WTC11 (cell line): ENCODE measurements around the gene KIF13A. TPM values are rescaled to one million over a fixed set of nuclear protein-coding genes. Genes with fewer than 3 reads are reported as not detected.
"Not testable (repeated sequence)": the region's sequence is repeated elsewhere in the genome, so short reads cannot be mapped to it uniquely, and the experiment has no call there.

Experiments
- ATAC-seq: fragments of 200-7000 bp; cut with Tn5 transposase; 2 replicates; pipeline ENCODE4 v1.10.0; 2021; ENCODE audit warnings: mild to moderate bottlenecking, moderate library complexity
- CTCF ChIA-PET: fragments of 300-600 bp; sonication (Branson Sonifier 250); formaldehyde crosslinking; loops from one replicate; lab custom pipeline; 2021; ENCODE audit warnings: antibody characterized with exemption; lab: Charles Lee
- POLR2A ChIA-PET: fragments of 350-600 bp; sonication (Branson Sonifier 250); formaldehyde crosslinking; loops from one replicate; lab custom pipeline; 2021; ENCODE audit warnings: antibody characterized with exemption; lab: Charles Lee
- DNase-seq: peaks from one replicate; pipeline ENCODE4 v3.0.0; 2021; ENCODE audit warnings: low spot score
- H3K27ac Mint-ChIP-seq: 2 replicates; pipeline ENCODE4 v1.8.0; 2021; ENCODE audit warnings: mixed read lengths
- H3K27me3 Mint-ChIP-seq: 2 replicates; pipeline ENCODE4 v1.8.0; 2021; ENCODE audit warnings: low read depth, mild to moderate bottlenecking, moderate library complexity, mixed read lengths
- H3K36me3 Mint-ChIP-seq: 2 replicates; pipeline ENCODE4 v1.8.0; 2021; ENCODE audit warnings: mixed read lengths
- H3K4me1 Mint-ChIP-seq: 2 replicates; pipeline ENCODE4 v1.8.0; 2022; ENCODE audit warnings: mixed read lengths
- H3K4me3 Mint-ChIP-seq: 2 replicates; pipeline ENCODE4 v1.8.0; 2021; ENCODE audit warnings: mild to moderate bottlenecking, moderate library complexity, mixed read lengths
- H3K9me3 Mint-ChIP-seq: 2 replicates; pipeline ENCODE4 v1.8.0; 2021; ENCODE audit warnings: mixed read lengths
- ATF1 ChIP-seq: sonication (generic); formaldehyde crosslinking; IDR thresholded peaks from 2 replicates; pipeline ENCODE4 v1.8.1; 2023; ENCODE audit warnings: mild to moderate bottlenecking, moderate library complexity, missing genetic modification reagents
- ERG ChIP-seq: fragments of 250-450 bp; sonication (Bioruptor Pico); IDR thresholded peaks from 2 replicates; pipeline ENCODE4 v1.8.0; 2021; ENCODE audit warnings: mild to moderate bottlenecking
- ESRRA ChIP-seq: sonication (generic); formaldehyde crosslinking; IDR thresholded peaks from 2 replicates; pipeline ENCODE4 v1.8.1; 2022; ENCODE audit warnings: mild to moderate bottlenecking, missing genetic modification reagents, borderline replicate concordance
- FOXP1 ChIP-seq: sonication (generic); formaldehyde crosslinking; IDR thresholded peaks from 2 replicates; pipeline ENCODE4 v1.8.0; 2022; ENCODE audit warnings: missing genetic modification reagents, mild to moderate bottlenecking, moderate library complexity, borderline replicate concordance
- MXD4 ChIP-seq: fragments of 250-450 bp; sonication (Bioruptor Pico); IDR thresholded peaks from 2 replicates; pipeline ENCODE4 v1.8.0; 2021; ENCODE audit warnings: mild to moderate bottlenecking, moderate library complexity, borderline replicate concordance
- NFATC4 ChIP-seq: fragments of 250-450 bp; sonication (Bioruptor Pico); IDR thresholded peaks from 2 replicates; pipeline ENCODE4 v1.9.0; 2021; ENCODE audit warnings: mild to moderate bottlenecking
- NFYB ChIP-seq: sonication (generic); formaldehyde crosslinking; conservative IDR thresholded peaks from 2 replicates; pipeline ENCODE4 v1.8.0; 2022; ENCODE audit warnings: low read depth, missing genetic modification reagents
- NR3C1 ChIP-seq: sonication (generic); formaldehyde crosslinking; conservative IDR thresholded peaks from 2 replicates; pipeline ENCODE4 v1.8.1; 2023; ENCODE audit warnings: low read depth, mild to moderate bottlenecking, missing genetic modification reagents
- RORB ChIP-seq: fragments of 250-450 bp; sonication (Bioruptor Pico); IDR thresholded peaks from 2 replicates; pipeline ENCODE4 v1.9.0; 2021; ENCODE audit warnings: mild to moderate bottlenecking
- SP1 ChIP-seq: sonication (generic); formaldehyde crosslinking; conservative IDR thresholded peaks from 2 replicates; pipeline ENCODE4 v1.8.1; 2022; ENCODE audit warnings: missing genetic modification reagents
- TCF7 ChIP-seq: sonication (generic); formaldehyde crosslinking; IDR thresholded peaks from 2 replicates; pipeline ENCODE4 v1.8.0; 2022; ENCODE audit warnings: mild to moderate bottlenecking, low read depth, missing genetic modification reagents, moderate library complexity
- USF1 ChIP-seq: sonication (generic); formaldehyde crosslinking; IDR thresholded peaks from 2 replicates; pipeline ENCODE4 v1.8.0; 2022; ENCODE audit warnings: mild to moderate bottlenecking, missing genetic modification reagents
- ZNF121 ChIP-seq: sonication (generic); formaldehyde crosslinking; IDR thresholded peaks from 2 replicates; pipeline ENCODE4 v1.8.0; 2023; ENCODE audit warnings: missing genetic modification reagents
- ZNF425 ChIP-seq: fragments of 250-450 bp; sonication (Bioruptor Pico); conservative IDR thresholded peaks from 2 replicates; pipeline ENCODE4 v1.9.0; 2021; ENCODE audit warnings: mild to moderate bottlenecking
- total RNA-seq: library from RNA; stranded (reverse); gene quantifications from 3 replicates; pipeline ENCODE4 v1.2.3, GENCODE V29; 2021
- TF ChIP-seq, protein P1 (sequence below): sonication (generic); formaldehyde crosslinking; IDR thresholded peaks from 2 replicates; pipeline ENCODE4 v1.8.0; 2022; ENCODE audit warnings: mild to moderate bottlenecking, missing genetic modification reagents
- TF ChIP-seq, protein P2 (sequence below): sonication (generic); formaldehyde crosslinking; IDR thresholded peaks from 2 replicates; pipeline ENCODE4 v1.8.1; 2023; ENCODE audit warnings: mild to moderate bottlenecking, missing genetic modification reagents, moderate library complexity

The KIF13A gene
- total RNA-seq, 1 experiment from 2014 or later: 32.7 TPM

- H3K27ac Mint-ChIP-seq: no peak overlapping the region
- H3K4me3 Mint-ChIP-seq: no peak overlapping the region
- CTCF ChIA-PET: no interaction called here
- POLR2A ChIA-PET: no interaction called here
- H3K36me3 Mint-ChIP-seq: 0 out of 2 replicates have a peak, but pooled peaks cover 2% of the 10 kb centered on the region
- H3K9me3 Mint-ChIP-seq: no peaks in the 10 kb centered on the region
- ATAC-seq (no peak), DNase-seq (no peak)
- H3K4me1 Mint-ChIP-seq: peaks cover 24% of the 10 kb centered on the region
- H3K27me3 Mint-ChIP-seq: no peaks in the 10 kb centered on the region
- no peak for TF ChIP-seq NFATC4 (CRISPR knock-in tag)
- no peak for TF ChIP-seq ZNF425
- no peak for TF ChIP-seq ESRRA (CRISPR knock-in tag)
- TF ChIP-seq MXD4 (CRISPR knock-in tag): no peak
- TF ChIP-seq, protein P1, sequence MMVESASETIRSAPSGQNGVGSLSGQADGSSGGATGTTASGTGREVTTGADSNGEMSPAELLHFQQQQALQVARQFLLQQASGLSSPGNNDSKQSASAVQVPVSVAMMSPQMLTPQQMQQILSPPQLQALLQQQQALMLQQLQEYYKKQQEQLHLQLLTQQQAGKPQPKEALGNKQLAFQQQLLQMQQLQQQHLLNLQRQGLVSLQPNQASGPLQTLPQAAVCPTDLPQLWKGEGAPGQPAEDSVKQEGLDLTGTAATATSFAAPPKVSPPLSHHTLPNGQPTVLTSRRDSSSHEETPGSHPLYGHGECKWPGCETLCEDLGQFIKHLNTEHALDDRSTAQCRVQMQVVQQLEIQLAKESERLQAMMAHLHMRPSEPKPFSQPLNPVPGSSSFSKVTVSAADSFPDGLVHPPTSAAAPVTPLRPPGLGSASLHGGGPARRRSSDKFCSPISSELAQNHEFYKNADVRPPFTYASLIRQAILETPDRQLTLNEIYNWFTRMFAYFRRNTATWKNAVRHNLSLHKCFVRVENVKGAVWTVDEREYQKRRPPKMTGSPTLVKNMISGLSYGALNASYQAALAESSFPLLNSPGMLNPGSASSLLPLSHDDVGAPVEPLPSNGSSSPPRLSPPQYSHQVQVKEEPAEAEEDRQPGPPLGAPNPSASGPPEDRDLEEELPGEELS: no peak
- TF ChIP-seq FOXP1 (CRISPR knock-in tag): no peak
- no peak for TF ChIP-seq TCF7
- TF ChIP-seq USF1 (CRISPR knock-in tag): no peak
- TF ChIP-seq NR3C1 (CRISPR knock-in tag): no peak
- no peak for TF ChIP-seq ZNF121 (CRISPR knock-in tag)
- no peak for TF ChIP-seq ATF1 (CRISPR knock-in tag)
- no peak for TF ChIP-seq SP1
- no peak for TF ChIP-seq ERG (CRISPR knock-in tag)
- TF ChIP-seq NFYB (CRISPR knock-in tag): no peak
- TF ChIP-seq, protein P2, sequence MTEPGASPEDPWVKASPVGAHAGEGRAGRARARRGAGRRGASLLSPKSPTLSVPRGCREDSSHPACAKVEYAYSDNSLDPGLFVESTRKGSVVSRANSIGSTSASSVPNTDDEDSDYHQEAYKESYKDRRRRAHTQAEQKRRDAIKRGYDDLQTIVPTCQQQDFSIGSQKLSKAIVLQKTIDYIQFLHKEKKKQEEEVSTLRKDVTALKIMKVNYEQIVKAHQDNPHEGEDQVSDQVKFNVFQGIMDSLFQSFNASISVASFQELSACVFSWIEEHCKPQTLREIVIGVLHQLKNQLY (CRISPR knock-in tag): no peak
- TF ChIP-seq RORB (CRISPR knock-in tag): no peak
Observed at GRCh38 chr6:17979479-17979878, 8.0 kb downstream of the KIF13A start.

GRCh38 chr6:17976258-17976657 is 11.2 kb downstream of the KIF13A start:
- not testable (repeated sequence) for ATAC-seq, H3K4me3 Mint-ChIP-seq, H3K27ac Mint-ChIP-seq, H3K9me3 Mint-ChIP-seq, DNase-seq, H3K27me3 Mint-ChIP-seq, H3K36me3 Mint-ChIP-seq
- POLR2A ChIA-PET: interaction anchor here (0.7 kb wide), 1 partner anchor 40 kb away, joined by 3 read pairs; no protein-coding TSS in a partner anchor
- peaks cover 37% of the 10 kb centered on the region for H3K4me1 Mint-ChIP-seq
- CTCF ChIA-PET: interaction anchor here (1.1 kb wide), 1 partner anchor 146 kb away, joined by 6 read pairs; the partner anchor contains the start of gene NHLRC1
